ENCODE data around the gene ALKBH8.
"Not testable (repeated sequence)": the region's sequence is repeated elsewhere in the genome, so short reads cannot be mapped to it uniquely, and the experiment has no call there.

Gene ALKBH8, protein sequence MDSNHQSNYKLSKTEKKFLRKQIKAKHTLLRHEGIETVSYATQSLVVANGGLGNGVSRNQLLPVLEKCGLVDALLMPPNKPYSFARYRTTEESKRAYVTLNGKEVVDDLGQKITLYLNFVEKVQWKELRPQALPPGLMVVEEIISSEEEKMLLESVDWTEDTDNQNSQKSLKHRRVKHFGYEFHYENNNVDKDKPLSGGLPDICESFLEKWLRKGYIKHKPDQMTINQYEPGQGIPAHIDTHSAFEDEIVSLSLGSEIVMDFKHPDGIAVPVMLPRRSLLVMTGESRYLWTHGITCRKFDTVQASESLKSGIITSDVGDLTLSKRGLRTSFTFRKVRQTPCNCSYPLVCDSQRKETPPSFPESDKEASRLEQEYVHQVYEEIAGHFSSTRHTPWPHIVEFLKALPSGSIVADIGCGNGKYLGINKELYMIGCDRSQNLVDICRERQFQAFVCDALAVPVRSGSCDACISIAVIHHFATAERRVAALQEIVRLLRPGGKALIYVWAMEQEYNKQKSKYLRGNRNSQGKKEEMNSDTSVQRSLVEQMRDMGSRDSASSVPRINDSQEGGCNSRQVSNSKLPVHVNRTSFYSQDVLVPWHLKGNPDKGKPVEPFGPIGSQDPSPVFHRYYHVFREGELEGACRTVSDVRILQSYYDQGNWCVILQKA

DNA sequence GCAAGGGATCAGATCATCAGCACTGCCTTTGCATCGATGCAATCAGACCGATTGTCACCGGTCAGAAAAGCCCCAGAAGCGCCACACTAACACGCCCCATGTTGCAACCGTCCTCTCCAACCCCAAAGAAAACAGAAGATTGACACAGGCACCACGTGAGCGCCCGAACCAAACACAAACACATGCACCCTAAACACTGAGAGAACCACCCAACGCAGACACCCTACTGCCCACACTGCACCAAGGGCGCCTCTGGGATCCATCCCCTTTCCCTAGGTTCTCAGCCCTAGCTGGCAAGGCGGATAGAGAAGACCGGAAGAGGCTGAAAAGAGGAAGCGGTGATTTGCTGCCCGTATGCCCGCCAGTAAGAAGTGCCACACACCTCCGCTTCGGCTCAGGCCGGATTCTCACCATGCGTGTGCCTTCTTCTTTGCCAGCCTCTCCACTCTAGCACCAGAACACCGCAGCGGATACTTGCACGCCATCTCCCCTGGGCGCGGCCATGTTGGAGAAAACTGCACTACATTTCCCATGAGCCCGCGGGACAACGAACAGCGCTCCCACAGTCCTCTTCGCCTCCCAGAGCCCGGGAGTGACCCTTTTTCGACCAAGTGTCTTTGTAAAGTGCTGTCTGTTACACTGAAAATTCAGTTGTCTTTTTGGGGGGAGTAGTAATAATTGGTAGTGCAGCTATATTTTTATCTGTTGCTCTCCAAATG, at the start of gene ALKBH8:
Gene ALKBH8 (minus strand): TSS at position 517 of the 719 bp plus-strand sequence. CDS start 4,842 bp downstream, outside the sequence.
- peak; percentile 60 for DNase-seq (ENCODE audit: low spot score)

DNA sequence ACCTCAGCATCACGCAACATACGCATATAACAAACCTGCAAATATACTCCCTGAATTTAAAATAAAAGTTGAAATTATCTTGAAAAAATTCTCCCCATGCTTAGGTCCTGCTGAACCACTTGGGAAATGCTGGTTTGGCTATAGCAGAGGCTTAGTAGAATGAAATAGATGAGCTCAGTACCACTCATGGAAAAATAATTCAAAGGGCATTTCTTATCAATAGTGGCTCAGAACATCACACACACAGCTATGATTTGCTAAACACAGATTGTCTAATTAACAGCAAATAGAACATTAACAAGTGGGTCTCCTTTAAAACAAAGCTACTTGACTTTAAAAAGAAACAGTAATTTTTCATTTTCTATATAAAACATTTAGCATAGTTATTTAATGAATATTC, 46.9 kb upstream of the ALKBH8 start:
- no peak for DNase-seq (ENCODE audit: low spot score)

DNA sequence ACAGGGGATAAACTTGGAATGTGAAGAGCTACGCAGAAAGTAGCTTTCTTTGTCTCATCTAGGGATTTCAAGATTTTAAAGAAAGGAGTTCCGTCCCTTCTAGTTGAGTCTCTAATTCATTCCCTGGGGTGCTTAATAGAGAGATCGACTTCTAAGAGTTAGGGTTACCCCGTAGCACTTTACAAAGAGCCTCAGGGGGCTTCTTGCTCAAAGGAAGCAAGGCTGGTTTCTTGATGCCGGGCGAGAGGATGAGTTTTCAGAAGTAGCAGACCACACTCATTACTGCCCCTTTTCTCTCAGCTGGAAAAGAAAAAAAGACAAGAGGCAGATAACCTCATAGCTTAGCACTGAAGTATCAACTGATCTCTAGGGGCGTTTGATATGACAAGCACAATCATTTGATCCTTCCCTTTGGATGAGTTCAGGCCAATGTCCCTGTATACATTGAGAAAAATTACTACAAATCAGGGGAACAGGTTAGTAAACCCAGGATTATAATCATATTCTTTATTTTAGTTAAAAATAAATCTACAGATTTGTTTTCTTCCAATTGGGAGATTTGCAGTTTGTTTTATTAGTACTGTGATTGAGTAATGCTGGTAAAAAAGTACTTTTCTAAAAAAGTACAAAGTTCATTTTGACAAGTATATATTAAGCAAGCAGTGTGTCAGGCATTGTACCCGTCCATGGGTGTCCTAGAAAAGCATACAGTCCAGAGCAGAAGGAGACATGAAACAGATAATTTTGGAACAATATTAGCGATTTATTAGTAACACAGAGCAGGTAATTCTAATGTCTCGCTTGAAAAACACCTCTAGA, 44.1 kb upstream of the ALKBH8 start:
- DNase-seq (ENCODE audit: low spot score) = no peak

DNA sequence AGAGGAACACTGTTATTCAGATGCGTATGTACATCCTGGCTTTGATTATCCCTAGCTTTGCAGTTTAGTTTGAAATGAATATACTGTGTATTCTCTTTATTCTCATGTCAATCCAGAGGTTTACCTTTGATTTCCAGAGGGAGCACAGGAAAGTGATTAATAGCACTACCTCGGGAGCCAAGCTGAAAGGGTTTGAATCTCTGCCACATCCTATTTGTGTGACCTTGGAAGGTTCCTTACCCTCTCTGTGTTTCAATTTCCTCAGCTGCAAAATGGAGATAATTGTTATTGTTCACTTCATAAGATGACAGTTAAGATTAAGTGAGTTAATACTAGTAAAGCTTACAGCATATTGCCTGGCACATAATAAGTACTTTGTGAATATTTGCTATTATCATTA, 43.3 kb upstream of the ALKBH8 start:
- DNase-seq (ENCODE audit: low spot score) = no peak

DNA sequence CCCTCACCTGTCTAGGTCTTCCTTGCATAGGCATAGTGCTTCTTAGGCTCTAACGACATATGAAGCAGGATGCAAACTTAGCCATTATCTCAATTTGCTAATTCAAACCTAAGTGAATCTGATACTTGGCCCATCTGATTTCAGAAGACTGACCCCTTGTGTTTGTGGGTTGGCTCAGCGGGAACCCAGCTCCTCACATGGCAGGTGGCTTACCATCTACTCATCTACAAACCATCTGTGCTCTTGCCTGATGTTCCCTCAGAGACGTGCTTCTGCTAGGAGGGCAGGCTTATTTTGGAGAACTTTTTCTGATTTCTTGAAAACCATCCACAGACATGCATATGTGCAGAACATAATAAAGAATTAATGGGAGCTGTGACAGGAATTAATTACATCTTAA, 40.6 kb upstream of the ALKBH8 start:
- no peak for DNase-seq (ENCODE audit: low spot score)

DNA sequence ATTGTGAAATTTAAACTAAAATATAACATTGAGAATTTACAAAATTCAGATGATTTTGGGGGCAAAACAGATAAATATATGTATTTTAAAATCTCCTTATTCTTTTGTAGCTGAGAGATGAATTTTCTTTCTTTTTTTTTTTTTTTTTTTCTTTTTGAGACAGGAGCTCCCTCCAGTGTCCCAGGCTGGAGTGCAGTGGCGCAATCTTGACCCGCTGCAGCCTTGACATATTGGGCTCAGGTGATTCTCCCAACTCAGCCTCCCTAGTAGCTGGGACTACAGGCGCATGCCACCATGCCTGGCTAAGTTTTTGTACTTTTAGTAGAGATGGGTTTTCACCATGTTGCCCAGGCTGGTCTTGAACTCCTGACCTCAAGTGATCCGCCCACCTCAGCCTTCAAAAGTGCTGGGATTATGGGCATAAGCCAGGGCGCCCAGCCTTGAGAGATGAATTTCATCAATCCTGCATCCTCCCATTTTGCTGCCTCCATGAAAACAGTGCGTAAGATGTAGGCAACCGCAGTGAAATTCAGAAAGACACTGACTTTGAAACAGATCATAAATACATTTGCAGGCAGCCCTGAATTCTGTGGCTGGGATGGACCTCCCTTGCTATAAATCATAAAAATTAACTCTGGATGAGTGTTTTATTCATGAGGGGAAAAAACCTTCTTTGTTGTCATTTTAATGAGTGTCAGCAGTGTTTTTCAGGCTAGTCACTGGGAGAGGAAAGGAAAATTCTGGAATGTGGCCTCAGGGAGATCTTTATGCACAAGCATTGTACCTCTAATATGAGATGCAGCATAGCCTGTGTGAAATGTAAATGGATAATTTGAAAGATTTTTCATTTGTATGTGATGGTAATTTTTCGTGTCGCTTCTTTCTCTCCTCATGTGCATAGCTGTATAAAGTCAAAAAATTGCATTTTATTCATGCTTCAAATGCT, 39.8 kb upstream of the ALKBH8 start:
- DNase-seq (ENCODE audit: low spot score) = no peak

DNA sequence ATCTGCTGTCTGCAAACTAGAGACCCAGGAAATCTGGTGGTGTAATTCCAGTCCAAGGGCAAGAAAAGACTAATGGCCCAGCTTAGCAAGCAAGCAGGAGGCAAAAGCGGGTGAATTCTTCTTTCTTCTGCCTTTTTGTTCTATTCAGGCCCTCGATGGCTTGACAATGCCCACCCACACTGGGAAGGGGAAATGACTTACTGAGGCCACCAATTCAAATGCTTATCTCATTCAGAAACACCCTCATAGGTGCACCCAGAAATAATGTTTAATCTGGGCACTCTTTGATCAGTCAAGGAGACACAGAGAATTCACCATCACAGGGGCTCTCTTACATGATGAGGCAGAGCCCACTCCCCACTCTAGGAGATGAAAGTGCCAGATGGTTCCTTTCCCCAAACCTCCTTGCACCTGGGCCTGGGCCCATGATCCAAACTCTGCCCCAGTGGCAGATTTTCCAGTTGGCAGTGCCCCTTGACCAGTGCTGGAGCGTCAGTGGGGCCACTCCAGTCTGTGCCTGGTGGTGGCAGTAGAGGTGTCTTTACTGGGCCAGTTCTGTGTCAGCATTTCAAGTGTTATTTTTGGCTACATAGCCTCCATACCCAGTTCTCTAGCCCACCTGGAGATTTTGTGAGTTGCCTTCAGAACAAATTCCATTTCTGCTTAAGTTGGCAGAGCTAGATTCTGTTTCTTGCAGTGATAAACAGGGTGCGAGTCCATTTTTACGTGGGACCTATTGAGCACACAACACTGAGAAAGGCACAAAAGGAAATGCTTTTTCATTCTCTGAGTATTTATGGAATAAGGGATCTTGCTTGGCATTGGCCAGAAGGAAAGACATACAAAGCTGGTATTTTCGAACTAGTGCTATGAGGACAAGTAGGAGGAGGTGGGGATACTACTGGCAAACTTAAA, 32.9 kb upstream of the ALKBH8 start:
- DNase-seq (ENCODE audit: low spot score) = peak; percentile 14

DNA sequence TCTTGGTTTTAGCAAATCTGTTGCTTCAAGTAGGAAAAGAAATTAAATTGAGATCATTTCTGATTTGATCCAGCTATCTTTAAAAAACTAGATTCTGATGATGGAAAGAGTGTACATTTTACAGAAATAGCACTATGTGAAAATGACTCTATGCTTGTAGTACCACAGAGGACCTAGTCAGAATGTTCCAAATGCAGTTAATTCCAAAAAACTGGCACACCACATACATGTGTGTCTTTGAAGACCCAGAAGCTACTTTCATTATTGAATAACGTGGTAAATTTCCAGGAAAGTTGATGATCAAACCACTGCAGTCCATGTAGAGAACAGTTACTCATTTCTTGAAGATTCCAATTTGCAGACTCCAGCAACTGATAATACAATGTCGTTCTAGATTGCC, 29.2 kb upstream of the ALKBH8 start:
- DNase-seq (ENCODE audit: low spot score) = no peak

DNA sequence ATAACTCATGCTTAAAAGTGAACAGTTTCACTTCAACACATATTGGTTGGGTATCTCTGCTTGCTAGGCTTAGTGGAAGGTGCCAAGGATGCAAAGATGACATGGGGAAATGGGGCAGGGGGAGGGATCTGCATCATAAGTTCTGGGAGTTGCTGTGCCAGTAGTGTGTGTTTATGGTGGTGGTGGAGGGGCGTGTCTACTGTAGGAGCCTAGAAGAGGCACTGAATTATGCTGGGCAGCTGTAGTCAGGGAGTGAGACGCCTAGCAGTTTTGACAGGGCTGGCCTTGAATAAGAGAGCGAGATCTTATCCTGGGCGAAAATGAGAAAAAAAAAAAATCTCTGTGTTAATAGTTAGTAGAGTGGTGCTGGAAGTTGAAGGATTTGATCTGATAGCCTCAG, 28.4 kb upstream of the ALKBH8 start:
- no peak for DNase-seq (ENCODE audit: low spot score)

DNA sequence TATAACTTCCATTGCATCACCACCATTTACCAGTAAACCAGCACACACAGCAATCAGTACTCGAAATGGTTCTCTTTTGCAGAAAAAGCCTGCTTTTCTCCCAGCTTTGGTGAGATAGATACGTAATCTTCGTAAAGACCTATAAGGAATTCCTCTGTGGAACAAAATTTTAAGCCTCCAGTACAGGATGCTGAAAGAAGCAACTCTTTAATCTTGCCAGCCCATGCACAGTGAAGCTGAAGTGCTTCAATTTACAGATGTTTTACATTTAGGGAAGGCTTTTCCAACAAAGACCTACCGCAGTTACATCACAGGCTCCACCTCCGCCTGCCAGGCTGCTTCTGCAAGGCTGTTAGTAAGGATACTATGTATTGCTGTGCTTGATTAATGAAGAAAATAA, 27.3 kb upstream of the ALKBH8 start:
- DNase-seq (ENCODE audit: low spot score) = no peak

DNA sequence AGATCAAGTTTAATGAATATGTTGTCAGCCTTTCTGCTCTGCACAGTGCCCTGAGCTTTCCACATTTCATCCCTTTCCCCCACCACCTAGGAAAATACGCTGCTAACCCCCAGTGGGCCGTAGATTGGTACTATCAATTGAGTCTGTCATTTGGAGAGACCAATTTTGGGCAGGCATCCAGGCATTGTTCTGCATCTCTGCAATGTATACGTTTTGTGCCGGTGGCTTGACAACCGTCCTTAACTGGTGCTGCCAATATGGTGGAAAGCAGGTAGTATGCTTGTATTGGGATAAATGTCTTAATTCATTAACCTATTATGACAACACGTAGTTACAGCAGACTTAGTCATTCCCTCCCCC, 26.7 kb upstream of the ALKBH8 start:
- DNase-seq (ENCODE audit: low spot score) = no peak

DNA sequence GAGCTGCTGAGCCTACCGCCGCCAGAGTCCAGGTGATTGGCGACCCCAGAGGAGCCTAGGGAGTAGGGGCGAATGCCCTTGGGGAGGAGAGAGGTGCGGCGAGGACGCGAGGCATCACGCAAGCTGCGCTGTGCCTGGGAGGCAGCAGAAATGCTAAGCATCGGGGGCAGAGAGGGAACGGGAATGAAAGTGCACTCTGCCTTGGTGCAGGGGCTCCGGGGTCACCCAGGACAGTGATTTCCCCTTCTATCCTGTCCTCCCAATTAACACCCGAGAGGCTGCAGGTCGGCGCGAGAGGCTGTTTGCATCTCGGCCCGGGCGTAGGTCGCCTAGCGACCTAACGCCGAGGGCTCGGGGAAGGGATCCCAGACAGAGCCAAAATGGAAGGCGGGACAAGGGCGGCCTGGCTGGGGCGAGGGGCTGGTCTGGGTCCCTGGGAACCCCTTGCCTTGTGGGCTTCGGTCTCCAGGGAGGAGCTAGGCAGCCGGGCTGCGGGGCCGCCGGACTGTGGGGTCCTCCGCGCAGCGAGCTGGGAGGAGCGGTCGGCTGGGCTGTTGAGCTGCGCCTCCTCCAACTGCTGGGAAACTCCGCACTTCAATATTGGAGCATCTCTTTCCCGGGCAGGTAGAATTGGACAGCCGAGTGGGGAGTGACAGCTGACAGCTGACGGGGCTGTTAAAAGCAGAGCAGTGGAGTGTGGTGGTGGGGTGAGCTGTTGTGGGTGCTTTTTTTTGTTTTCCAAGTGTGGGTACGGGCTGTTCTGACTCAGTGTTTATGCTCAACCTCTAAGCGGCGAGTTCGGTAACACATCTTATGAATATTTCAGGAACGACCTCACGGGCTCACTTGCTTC, 26.1 kb upstream of the ALKBH8 start:
- no peak for DNase-seq (ENCODE audit: low spot score)

DNA sequence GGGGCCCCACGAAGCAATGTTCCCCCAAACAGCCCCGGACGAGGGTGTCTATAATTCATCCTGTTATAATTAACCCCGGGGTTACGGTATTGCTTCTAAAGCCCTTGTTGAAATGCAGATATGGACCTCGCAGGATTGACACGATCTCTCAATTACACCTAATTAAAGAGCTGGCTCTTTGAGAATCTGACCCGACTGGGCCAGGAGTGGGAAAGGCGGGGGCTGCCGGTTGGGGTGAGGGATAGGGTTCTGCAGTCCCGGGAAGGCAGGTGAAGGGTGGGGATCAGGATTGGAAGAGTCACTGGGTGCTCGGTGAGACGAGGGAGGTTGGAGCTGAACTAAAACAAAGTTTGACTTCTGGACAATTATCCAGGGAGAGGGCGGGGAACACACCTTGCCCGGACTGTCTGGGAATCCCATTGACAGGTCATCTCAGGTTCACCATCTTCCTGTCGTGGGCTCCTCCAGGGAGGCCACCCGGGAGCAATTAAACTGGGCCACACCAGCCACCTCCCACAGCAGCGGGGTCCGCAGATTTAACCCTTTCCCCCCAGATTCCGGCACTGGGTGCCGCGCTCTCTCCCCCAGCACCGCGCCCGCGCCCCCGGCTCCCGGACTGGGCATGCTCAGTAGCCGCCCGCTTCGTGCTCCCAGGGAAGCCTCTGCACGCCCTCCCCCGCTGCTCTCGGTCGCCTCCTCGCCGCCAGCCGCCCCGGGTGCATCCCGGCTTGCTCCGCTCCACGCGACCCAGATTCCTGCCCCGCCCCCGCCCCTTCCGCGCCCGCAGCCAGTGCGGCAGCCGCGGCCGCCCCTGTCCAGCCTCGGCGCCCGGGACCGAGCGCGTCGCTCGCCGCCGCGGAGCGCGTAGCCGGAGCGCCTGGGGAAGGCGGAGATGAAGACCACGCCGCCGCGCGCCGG, 25.2 kb upstream of the ALKBH8 start, which contains the start of gene ELMOD1:
Gene ELMOD1 (plus strand): TSS at position 688 of the 918 bp plus-strand sequence. CDS start 27,043 bp downstream, outside the sequence.
- DNase-seq (ENCODE audit: low spot score) = no peak

DNA sequence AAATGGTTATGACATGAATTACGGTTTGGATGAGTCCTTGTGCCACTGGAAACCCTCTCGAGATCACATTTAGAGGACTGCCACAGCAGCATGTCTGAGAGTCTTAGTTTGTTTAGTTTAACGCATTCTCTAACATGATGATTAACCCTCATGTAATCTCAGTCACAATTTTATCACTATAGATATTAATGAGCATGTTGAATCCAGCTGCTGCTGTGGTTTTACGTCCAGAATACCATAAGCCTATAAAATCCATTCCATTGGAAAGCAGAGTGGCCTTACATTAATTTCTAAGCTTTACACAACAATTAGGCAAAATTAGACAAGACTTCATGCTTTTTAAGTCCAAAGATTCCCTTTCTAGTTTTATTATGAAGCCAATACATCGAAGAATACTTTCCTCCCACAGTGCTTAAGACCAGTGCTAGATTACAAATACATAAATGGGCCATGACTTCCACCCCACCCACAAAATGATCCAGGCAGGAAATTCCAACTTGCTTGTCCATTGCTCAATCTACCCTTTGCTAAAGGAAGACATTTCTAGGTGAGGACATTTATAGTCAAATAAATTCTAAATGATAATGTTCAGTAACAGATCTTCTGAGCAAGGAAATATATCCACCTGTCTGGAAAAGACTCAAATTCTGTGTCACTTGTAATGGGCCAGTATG, 21.9 kb upstream of the ALKBH8 start:
- DNase-seq (ENCODE audit: low spot score) = no peak

DNA sequence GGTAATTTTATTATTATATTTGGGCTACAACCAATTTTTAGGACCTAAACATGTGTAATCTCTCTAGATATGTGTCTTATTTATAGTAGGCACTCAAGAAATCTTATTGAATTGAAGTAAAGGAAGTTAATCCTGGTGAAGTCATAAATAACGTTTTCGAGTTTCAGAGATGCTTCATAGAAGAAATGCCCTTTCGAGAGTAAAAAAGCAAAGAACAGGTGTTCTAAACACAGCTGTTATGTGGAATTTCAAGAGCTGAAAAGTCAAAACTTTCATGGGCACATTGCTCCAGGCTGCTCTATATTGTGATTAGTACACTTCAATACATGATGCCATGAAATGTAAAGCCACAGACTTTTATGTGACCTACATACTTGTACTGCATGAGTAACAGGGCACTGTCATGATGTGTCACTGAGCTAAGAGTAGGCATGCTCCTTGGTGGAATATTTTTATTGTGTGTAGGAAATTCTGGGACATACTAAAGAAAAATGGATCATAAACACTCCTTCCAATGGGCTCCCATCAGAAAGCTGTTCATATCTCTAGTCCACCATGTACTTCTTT, 18.2 kb upstream of the ALKBH8 start:
- no peak for DNase-seq (ENCODE audit: low spot score)

DNA sequence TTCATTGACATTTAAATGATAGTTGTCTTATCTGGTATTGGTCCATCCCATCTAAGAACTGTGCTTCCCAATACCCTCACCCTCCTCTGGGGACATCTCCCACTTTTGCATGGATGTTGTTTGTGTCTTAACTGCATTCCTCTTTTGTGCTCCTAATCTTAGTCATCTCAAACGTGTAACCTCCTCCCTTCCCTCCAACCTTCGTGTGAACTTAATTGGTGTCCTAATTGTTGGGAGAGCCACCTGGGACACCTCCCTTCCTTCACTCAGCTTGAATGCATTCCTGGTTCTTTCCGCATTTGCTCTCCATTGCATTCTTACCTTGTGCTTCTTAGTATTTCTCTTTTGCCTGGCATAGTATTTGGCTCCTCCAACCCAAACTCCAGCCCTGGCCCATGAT, 15.6 kb upstream of the ALKBH8 start:
- no peak for DNase-seq (ENCODE audit: low spot score)

DNA sequence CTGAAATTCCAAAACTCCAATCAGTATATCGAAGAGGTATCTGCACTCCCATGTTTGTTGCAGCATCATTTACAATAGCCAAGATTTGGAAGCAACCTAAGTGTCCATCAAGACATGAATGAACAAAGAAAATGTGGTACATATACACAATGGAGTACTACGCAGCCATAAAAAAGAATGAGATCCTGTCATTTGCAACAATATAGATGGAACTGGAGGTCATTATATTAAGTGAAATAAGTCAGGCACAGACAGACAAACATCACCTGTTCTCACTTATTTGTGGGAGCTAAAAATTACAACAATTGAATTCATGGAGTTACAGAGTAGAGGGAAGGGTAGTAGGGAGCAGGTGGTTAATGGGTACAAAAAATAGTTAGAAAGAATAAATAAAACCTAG, 13.6 kb upstream of the ALKBH8 start:
- not testable (repeated sequence) for DNase-seq (ENCODE audit: low spot score)
